B cell (primary cell): ENCODE data around the gene BPIFB2. TPM values are rescaled to one million over a fixed set of nuclear protein-coding genes. Genes with fewer than 3 reads are reported as not detected.

Experiments
- ATAC-seq: fragments of 200-7000 bp; cut with Tn5 transposase; one replicate; pipeline ENCODE4 v1.10.0; 2021; ENCODE audit warnings: low read depth, mild to moderate bottlenecking, moderate number of reproducible peaks, moderate library complexity
- CTCF ChIA-PET: fragments of 350-600 bp; sonication (Branson Sonifier 250); formaldehyde crosslinking; loops from one replicate; lab custom pipeline; 2021; ENCODE audit warnings: antibody characterized with exemption, inconsistent platforms; lab: Charles Lee
- POLR2A ChIA-PET: fragments of 350-600 bp; sonication (Branson Sonifier 250); formaldehyde crosslinking; loops from one replicate; lab custom pipeline; 2021; ENCODE audit warnings: antibody characterized with exemption; lab: Charles Lee
- DNase-seq: peaks from one replicate; pipeline ENCODE4 v3.0.0; 2013
- H2AFZ ChIP-seq: 2 replicates; pipeline ENCODE4 v1.6.1; 2012; ENCODE audit warnings: mild to moderate bottlenecking, low read depth, low read length; ENCODE audit not compliant: insufficient read depth, poor library complexity, severe bottlenecking
- H3K27ac ChIP-seq, 2 donors: 1 replicate in 1 of 2; 2 replicates in 1 of 2; pipeline ENCODE4 v1.5.1; 2012 to 2013; ENCODE audit warnings: low read length in 2 of 2, mild to moderate bottlenecking in 2 of 2, moderate library complexity in 1 of 2
- H3K27me3 ChIP-seq, 4 experiments: fragments of 200-600 bp in 1 of 4; sonication (generic) in 1 of 4; replicated peaks in 1 of 4; 1 replicate in 2 of 4; 2 replicates in 2 of 4; pipeline versions ENCODE4 v1.6.1 to v1.7.0; 2013 to 2016; ENCODE audit warnings: low read length in 3 of 4, mild to moderate bottlenecking in 2 of 4, mixed read lengths in 1 of 4, moderate library complexity in 1 of 4; ENCODE audit not compliant: insufficient read depth in 4 of 4, control insufficient read depth in 3 of 4; ENCODE audit errors: control extremely low read depth in 1 of 4
- H3K36me3 ChIP-seq, 2 experiments: replicated peaks in 1 of 2; 1 replicate in 1 of 2; 2 replicates in 1 of 2; pipeline versions ENCODE4 v1.6.1 to v1.7.1; 2013; ENCODE audit warnings: low read length in 1 of 2; ENCODE audit not compliant: insufficient read depth in 2 of 2, control insufficient read depth in 1 of 2; ENCODE audit errors: control extremely low read depth in 1 of 2, extremely low read depth in 1 of 2
- H3K4me1 ChIP-seq, 2 donors: fragments of 200-600 bp in 1 of 2; sonication (generic) in 1 of 2; 1 replicate in 1 of 2; 2 replicates in 1 of 2; pipeline versions ENCODE4 v1.5.1 to v1.6.1; 2013 to 2017; ENCODE audit warnings: low read length in 2 of 2; ENCODE audit not compliant: control insufficient read depth in 2 of 2, insufficient read depth in 2 of 2
- H3K4me2 ChIP-seq: replicated peaks from 2 replicates; pipeline ENCODE3; 2012; ENCODE audit warnings: mild to moderate bottlenecking, low read depth, low read length; ENCODE audit not compliant: poor library complexity, severe bottlenecking
- H3K4me3 ChIP-seq, 5 experiments: fragments of 200-600 bp in 1 of 5; sonication (generic) in 1 of 5; 1 replicate in 3 of 5; 2 replicates in 2 of 5; pipeline versions ENCODE4 v1.5.1 to v1.7.0; 2011 to 2016; ENCODE audit warnings: low read length in 4 of 5, mild to moderate bottlenecking in 4 of 5, low read depth in 2 of 5, control low read depth in 1 of 5, moderate library complexity in 1 of 5; ENCODE audit not compliant: insufficient read depth in 1 of 5; ENCODE audit errors: control extremely low read depth in 1 of 5, extremely low read depth in 1 of 5
- H3K79me2 ChIP-seq: fragments of 200-600 bp; sonication (generic); one replicate; pipeline ENCODE4 v1.6.0; 2016; ENCODE audit warnings: low read length; ENCODE audit not compliant: control insufficient read depth, insufficient read depth
- H3K9ac ChIP-seq: fragments of 200-600 bp; sonication (generic); 2 replicates; pipeline ENCODE4 v1.6.1; 2017; ENCODE audit warnings: mild to moderate bottlenecking, low read length, moderate library complexity
- H3K9me3 ChIP-seq, 3 donors: one replicate each; pipeline versions ENCODE4 v1.6.1 to v1.7.1; 2013; ENCODE audit warnings: low read length in 2 of 3; ENCODE audit not compliant: control insufficient read depth in 2 of 3, insufficient read depth in 1 of 3; ENCODE audit errors: control extremely low read depth in 1 of 3
- H4K20me1 ChIP-seq: 2 replicates; pipeline ENCODE4 v1.6.0; 2012; ENCODE audit warnings: mild to moderate bottlenecking, low read length; ENCODE audit not compliant: insufficient read depth, control insufficient read depth, poor library complexity, severe bottlenecking
- H3K27ac Mint-ChIP-seq: one replicate; pipeline ENCODE4 v1.8.0; 2021; ENCODE audit warnings: mixed read lengths
- H3K27me3 Mint-ChIP-seq: one replicate; pipeline ENCODE4 v1.8.0; 2021; ENCODE audit warnings: mixed read lengths
- H3K4me1 Mint-ChIP-seq: one replicate; pipeline ENCODE4 v1.8.0; 2021; ENCODE audit warnings: mixed read lengths
- H3K4me3 Mint-ChIP-seq: one replicate; pipeline ENCODE4 v1.8.0; 2021; ENCODE audit warnings: mixed read lengths
- H3K9me3 Mint-ChIP-seq: one replicate; pipeline ENCODE4 v1.8.0; 2022; ENCODE audit warnings: mixed read lengths; ENCODE audit not compliant: insufficient read depth
- EZH2 ChIP-seq: IDR thresholded peaks from 2 replicates; pipeline ENCODE4 v1.6.1; 2012; ENCODE audit warnings: borderline replicate concordance, low read depth, mild to moderate bottlenecking, moderate library complexity, low read length; ENCODE audit not compliant: insufficient read depth, poor library complexity, severe bottlenecking
- WGBS: methylation state at CpG from one replicate; pipeline ENCODE4 v1.1.5; 2013; ENCODE audit warnings: missing lambda C conversion rate; ENCODE audit not compliant: insufficient coverage; 5-methylcytosine and 5-hydroxymethylcytosine counted together
- intact Hi-C: fragments of 100-400 bp; cut with micrococcal nuclease; formaldehyde crosslinking; loops from one replicate; pipeline ENCODE4 v1.10.0; 2022
- polyA plus RNA-seq: library from polyadenylated mRNA; depleted of rRNA; stranded (reverse); fragments of >200 nt; gene quantifications from 2 replicates; pipeline ENCODE4 v1.2.3, GENCODE V29; 2012
- total RNA-seq, 2 donors: library from RNA; stranded (reverse); fragments of 120-200 nt in 1 of 2; gene quantifications; 1 replicate in 1 of 2; 2 replicates in 1 of 2; pipeline versions ENCODE4 v1.2.3 to v1.2.4, GENCODE V29; 2013 to 2022
- TF ChIP-seq, protein P1 (sequence below): fragments of 200-600 bp; IDR thresholded peaks from one replicate; pipeline ENCODE4 v1.8.0; 2022; ENCODE audit warnings: antibody characterized with exemption, mild to moderate bottlenecking

The BPIFB2 gene
- total and polyA plus RNA-seq, 2 donors (not counting 1 experiment from before 2014, with no cell fraction given) = not detected

DNA sequence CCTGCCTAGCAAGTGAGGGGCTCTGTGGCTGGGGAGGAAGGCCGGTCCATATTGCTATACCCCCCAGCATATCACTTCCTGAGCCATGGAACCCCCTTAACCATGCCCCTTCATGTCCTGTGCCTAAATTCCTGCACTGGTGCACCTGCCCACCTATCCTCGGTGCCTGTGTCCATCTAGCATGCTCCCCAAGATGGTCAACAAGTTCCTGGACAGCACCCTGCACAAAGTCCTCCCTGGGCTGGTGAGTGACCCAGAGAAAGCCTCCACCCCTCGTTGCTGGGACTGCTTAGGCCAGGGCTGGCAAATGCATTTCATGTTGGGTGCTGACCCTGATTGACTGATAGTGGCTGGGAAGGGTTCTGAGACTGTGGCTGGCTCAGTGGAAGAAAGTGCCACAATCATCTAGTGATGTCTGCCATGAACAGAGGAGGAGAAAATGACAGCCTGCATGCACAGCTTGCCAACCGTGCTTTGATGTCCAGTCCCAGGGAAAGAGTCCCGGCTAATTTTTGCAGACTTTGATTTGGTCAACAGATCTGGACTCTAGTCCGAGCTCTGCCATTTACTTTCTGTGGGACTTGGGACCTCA, 27.5 kb downstream of the BPIFB2 start:
- peaks cover 0 to 8% (median 4%) of the 10 kb centered on the region in 3 donors for H3K9me3 ChIP-seq
- DNase-seq (no peak), ATAC-seq (no peak)
- ChIA-PET CTCF (no interaction called here), POLR2A (no interaction called here)
- Mint-ChIP-seq H3K27ac (no peak overlapping the region), H3K4me3 (no peak overlapping the region), H3K9me3 (peaks cover 4% of the 10 kb centered on the region), H3K4me1 (no peaks in the 10 kb centered on the region), H3K27me3 (peaks cover 19% of the 10 kb centered on the region)
- H3K27ac ChIP-seq = no peak overlapping the region
- intact Hi-C loops = no loop called here
- peaks cover 0 to 4% (median 0%) of the 10 kb centered on the region in 4 experiments for H3K27me3 ChIP-seq
- H3K79me2 ChIP-seq = no peaks in the 10 kb centered on the region
- TF ChIP-seq EZH2 = no peak
- TF ChIP-seq, protein P1, sequence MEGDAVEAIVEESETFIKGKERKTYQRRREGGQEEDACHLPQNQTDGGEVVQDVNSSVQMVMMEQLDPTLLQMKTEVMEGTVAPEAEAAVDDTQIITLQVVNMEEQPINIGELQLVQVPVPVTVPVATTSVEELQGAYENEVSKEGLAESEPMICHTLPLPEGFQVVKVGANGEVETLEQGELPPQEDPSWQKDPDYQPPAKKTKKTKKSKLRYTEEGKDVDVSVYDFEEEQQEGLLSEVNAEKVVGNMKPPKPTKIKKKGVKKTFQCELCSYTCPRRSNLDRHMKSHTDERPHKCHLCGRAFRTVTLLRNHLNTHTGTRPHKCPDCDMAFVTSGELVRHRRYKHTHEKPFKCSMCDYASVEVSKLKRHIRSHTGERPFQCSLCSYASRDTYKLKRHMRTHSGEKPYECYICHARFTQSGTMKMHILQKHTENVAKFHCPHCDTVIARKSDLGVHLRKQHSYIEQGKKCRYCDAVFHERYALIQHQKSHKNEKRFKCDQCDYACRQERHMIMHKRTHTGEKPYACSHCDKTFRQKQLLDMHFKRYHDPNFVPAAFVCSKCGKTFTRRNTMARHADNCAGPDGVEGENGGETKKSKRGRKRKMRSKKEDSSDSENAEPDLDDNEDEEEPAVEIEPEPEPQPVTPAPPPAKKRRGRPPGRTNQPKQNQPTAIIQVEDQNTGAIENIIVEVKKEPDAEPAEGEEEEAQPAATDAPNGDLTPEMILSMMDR = no peak
- H3K4me2 ChIP-seq = no peak overlapping the region
- H3K4me3 ChIP-seq = no peak overlapping the region
- WGBS = 88% methylated on average over 5 of the region's 6 CpGs
- no peak overlapping the region for H3K9ac ChIP-seq
- H3K36me3 ChIP-seq = no peaks in the 10 kb centered on the region
- H3K4me1 ChIP-seq = no peaks in the 10 kb centered on the region
- no peaks in the 10 kb centered on the region for H4K20me1 ChIP-seq
- no peak overlapping the region for H2AFZ ChIP-seq

DNA sequence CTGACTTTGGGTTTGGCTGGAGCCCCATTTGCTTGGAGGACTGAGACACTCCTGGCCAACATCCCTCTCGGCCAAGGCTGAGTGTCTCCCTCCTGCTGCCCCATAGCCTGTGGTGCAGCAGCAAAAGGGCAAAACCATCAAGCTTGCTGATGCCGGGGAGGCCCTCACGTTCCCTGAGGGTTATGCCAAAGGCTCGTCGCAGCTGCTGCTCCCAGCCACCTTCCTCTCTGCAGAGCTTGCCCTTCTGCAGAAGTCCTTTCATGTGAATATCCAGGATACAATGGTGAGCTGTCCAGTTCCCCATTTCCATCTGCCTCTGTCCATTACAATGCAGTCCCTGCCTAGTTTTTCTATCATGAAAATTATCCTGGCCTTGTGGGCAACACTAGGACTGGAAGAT, 30.0 kb downstream of the BPIFB2 start:
- DNase-seq (no peak), ATAC-seq (no peak)
- Histone ChIP-seq H3K9me3 (peaks cover 0 to 14% (median 4%) of the 10 kb centered on the region in 3 donors), H3K27ac (no peak overlapping the region), H2AFZ (no peak overlapping the region), H3K4me1 (no peaks in the 10 kb centered on the region), H3K4me3 (no peak overlapping the region), H4K20me1 (no peaks in the 10 kb centered on the region), H3K79me2 (no peaks in the 10 kb centered on the region), H3K9ac (no peak overlapping the region), H3K36me3 (no peaks in the 10 kb centered on the region), H3K27me3 (no peaks in the 10 kb centered on the region), H3K4me2 (no peak overlapping the region)
- POLR2A ChIA-PET = no interaction called here
- Mint-ChIP-seq H3K27ac (no peak overlapping the region), H3K27me3 (peaks cover 19% of the 10 kb centered on the region), H3K4me3 (no peak overlapping the region), H3K9me3 (peaks cover 4% of the 10 kb centered on the region), H3K4me1 (no peaks in the 10 kb centered on the region)
- intact Hi-C loops = no loop called here
- TF ChIP-seq, protein P1 = no peak
- WGBS = 68% methylated on average over 5 of the region's 5 CpGs
- CTCF ChIA-PET = no interaction called here
